ENCODE results near the gene RAB13.

- no peak for TF ChIP-seq CTCF (IDR thresholded peaks at IDR 0.05; ENCODE audit: extremely low read depth in 1 of 2, insufficient read depth in 1 of 2, low read depth in 1 of 2, low read length in 2 of 2)
- no peak for TF ChIP-seq JUN (IDR thresholded peaks at IDR 0.05; ENCODE audit: borderline replicate concordance, insufficient read depth, insufficient read length, low read depth)
- TF ChIP-seq POLR2A (IDR thresholded peaks at IDR 0.05; ENCODE audit: low read depth, low read length), result no peak
- no peak for TF ChIP-seq EZH2 (IDR thresholded peaks at IDR 0.05; ENCODE audit: borderline replicate concordance, low read depth, low read length, severe bottlenecking)
- no peak for TF ChIP-seq MYC (IDR thresholded peaks at IDR 0.05; ENCODE audit: low read depth, low read length)
- no peak for TF ChIP-seq POLR2AphosphoS5 (IDR thresholded peaks at IDR 0.05; ENCODE audit: insufficient read depth, low read depth, low read length)
Observed at GRCh38 chr1:154006136-154006535, 20.0 kb upstream of the RAB13 start.
